SJCRH30 (cell line): ENCODE data around the gene ZNF580. TPM values are rescaled to one million over a fixed set of nuclear protein-coding genes. Genes with fewer than 3 reads are reported as not detected.

Source experiments
- DNase-seq, 2 experiments: peaks; one replicate each; pipeline ENCODE4 v3.0.0-alpha.2; 2015 to 2020
- H3K27ac ChIP-seq: fragments of 250-450 bp; sonication (Bioruptor Pico); 2 replicates; pipeline ENCODE4 v1.5.1; 2020; ENCODE audit warnings: mild to moderate bottlenecking, moderate library complexity
- H3K27me3 ChIP-seq: fragments of 250-450 bp; sonication (Bioruptor Pico); 2 replicates; pipeline ENCODE4 v1.5.1; 2020; ENCODE audit warnings: mild to moderate bottlenecking, moderate library complexity
- H3K36me3 ChIP-seq: fragments of 250-450 bp; sonication (Bioruptor Pico); 2 replicates; pipeline ENCODE4 v1.5.1; 2020; ENCODE audit warnings: mild to moderate bottlenecking, moderate library complexity
- H3K4me1 ChIP-seq: fragments of 250-450 bp; sonication (Bioruptor Pico); 2 replicates; pipeline ENCODE4 v1.5.1; 2020; ENCODE audit warnings: mild to moderate bottlenecking, moderate library complexity
- H3K4me3 ChIP-seq: fragments of 250-450 bp; sonication (Bioruptor Pico); 2 replicates; pipeline ENCODE4 v1.5.1; 2020; ENCODE audit warnings: mild to moderate bottlenecking, moderate library complexity
- H3K9me3 ChIP-seq: fragments of 250-450 bp; sonication (Bioruptor Pico); replicated peaks from 2 replicates; pipeline ENCODE4 v1.5.1; 2020; ENCODE audit warnings: mild to moderate bottlenecking, moderate library complexity
- total RNA-seq: library from RNA; depleted of rRNA; stranded (reverse); fragments of >200 nt; shearing (Covaris generic); gene quantifications from 2 replicates; pipeline ENCODE4 v1.2.3, GENCODE V29; 2014

ZNF580 gene
- total RNA-seq, 1 experiment from 2014 or later, result 7.9 TPM

DNA sequence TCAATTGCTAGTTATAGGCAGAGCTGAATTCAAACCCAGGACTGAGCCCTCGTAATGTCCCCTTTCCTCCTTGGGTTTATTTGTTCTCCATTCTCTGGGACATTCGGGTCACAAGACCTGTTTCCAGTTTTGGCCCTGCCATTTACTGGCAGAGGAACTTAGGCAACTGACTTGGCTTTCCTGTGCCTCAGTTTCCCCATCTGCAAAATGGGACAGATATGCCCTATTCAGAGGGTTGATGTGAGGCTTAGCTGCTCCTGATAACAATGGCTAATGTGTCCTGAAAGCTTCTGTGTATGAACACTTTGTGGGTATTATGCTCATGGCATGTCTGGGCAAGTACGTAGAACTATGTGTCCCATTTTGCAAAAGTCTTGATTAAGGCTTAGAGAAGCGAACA, 39.7 kb upstream of the ZNF580 start:
- H3K4me3 ChIP-seq, result peak overlapping the region; percentile 76; the same call in 1 of the 2 replicates
- no peak overlapping the region for H3K27ac ChIP-seq
- peaks cover 5% of the 10 kb centered on the region; the same call in 1 of the 2 replicates for H3K36me3 ChIP-seq
- DNase-seq, result no peak
- H3K27me3 ChIP-seq, result no peaks in the 10 kb centered on the region
- no peaks in the 10 kb centered on the region for H3K9me3 ChIP-seq
- peaks cover 4% of the 10 kb centered on the region; the same call in 1 of the 2 replicates for H3K4me1 ChIP-seq

DNA sequence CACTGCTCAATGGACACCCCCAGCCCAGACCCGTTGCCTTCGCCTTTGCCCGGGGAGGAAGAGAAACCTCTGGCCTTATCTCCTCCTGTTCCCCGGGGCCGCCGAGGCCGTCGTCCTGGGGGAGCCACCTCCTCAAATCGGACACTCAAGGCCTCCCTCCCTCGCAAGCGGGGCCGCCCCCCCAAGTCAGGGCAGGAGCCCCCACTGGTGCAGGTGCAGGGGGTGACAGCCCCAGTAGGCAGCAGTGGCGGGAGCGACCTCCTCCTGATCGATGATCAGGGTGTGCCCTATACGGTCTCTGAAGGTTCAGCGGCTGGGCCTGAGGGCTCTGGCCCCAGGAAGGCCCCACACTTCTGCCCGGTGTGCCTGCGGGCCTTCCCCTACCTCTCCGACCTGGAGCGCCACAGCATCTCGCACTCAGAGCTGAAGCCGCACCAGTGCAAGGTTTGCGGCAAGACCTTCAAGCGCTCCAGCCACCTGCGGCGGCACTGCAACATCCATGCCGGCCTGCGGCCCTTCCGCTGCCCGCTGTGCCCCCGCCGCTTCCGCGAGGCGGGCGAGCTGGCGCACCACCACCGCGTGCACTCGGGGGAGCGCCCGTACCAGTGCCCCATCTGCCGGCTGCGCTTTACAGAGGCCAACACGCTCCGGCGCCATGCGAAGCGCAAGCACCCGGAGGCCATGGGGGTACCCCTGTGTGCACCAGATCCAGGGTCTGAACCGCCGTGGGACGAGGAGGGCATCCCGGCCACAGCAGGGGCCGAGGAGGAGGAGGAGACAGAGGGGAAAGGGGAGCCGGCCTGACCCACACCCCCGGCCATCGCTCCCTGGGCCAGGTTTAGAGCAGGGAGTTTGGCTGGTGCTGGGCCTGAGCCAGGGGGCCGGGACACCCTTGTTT, 38.4 kb upstream of the ZNF580 start:
- no peak for DNase-seq
- no peaks in the 10 kb centered on the region for H3K27me3 ChIP-seq
- no peaks in the 10 kb centered on the region for H3K9me3 ChIP-seq
- peaks cover 4% of the 10 kb centered on the region; the same call in 1 of the 2 replicates for H3K4me1 ChIP-seq
- H3K4me3 ChIP-seq, result no peak overlapping the region
- 0 out of 2 replicates have a peak, but pooled peaks cover 4% of the 10 kb centered on the region for H3K36me3 ChIP-seq
- H3K27ac ChIP-seq, result no peak overlapping the region

DNA sequence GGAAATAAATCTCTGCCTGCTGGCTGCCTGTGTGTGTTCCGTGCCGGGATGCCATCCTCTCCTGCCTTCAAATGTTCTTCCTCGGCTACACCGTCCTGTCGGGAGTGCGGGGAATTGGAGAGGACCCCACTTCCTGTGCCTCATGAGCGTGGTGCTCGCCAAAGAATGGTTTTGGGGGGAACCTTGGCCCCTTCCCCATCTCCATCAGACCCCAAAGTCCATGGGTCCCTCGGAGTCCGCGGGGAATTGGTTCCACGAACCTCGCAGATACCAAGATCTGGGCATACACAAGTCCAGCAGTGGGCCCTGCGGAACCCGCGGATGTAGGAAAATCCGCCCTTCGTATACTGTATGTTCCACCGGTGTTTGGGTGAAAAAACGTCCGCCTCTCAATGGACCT, 37.7 kb upstream of the ZNF580 start:
- H3K27me3 ChIP-seq, result no peaks in the 10 kb centered on the region
- H3K27ac ChIP-seq, result no peak overlapping the region
- H3K36me3 ChIP-seq, result 0 out of 2 replicates have a peak, but pooled peaks cover 4% of the 10 kb centered on the region
- H3K4me1 ChIP-seq, result peaks cover 4% of the 10 kb centered on the region; the same call in 1 of the 2 replicates
- no peaks in the 10 kb centered on the region for H3K9me3 ChIP-seq
- H3K4me3 ChIP-seq, result no peak overlapping the region
- no peak for DNase-seq

DNA sequence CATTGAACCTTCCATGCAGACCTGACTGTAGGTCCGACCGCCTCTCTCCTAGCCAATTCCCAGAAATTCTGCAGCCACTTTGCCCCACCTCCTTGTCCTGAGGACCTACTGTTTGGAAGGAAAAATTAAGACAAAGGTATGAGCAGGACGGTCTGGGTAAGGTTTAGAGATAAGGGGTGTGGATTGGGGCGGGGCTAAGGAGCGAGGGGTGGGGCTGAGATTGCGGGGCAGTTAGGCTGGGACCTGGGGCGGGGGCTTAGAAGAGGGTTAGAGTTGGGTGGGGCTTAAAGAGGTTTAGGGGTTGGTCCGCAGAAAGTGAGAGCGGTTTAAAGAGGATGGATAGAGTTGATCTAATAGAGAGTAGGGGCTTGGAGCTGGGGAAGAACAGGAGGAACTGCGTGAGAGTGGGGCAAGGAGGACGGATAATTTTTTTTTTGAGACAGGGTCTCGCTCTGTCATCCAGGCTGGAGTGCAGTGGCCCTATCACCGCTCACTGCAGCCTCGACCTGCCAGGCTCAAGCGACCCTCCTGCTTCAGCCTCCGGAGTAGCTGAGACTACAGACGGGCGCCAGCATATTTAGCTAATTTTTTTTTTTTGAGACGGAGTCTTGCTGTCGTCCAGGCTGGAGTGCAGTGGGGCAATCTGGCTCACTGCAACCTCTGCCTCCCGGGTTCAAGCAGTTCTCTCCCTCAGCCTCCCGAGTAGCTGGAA, 37.1 kb upstream of the ZNF580 start:
- Histone ChIP-seq H3K36me3 (0 out of 2 replicates have a peak, but pooled peaks cover 4% of the 10 kb centered on the region), H3K4me3 (peak overlapping the region; percentile 72; the same call in 1 of the 2 replicates), H3K4me1 (peaks cover 4% of the 10 kb centered on the region; the same call in 1 of the 2 replicates), H3K9me3 (no peaks in the 10 kb centered on the region), H3K27ac (no peak overlapping the region; the same call in 1 of the 2 replicates), H3K27me3 (no peaks in the 10 kb centered on the region)
- DNase-seq, result no peak

DNA sequence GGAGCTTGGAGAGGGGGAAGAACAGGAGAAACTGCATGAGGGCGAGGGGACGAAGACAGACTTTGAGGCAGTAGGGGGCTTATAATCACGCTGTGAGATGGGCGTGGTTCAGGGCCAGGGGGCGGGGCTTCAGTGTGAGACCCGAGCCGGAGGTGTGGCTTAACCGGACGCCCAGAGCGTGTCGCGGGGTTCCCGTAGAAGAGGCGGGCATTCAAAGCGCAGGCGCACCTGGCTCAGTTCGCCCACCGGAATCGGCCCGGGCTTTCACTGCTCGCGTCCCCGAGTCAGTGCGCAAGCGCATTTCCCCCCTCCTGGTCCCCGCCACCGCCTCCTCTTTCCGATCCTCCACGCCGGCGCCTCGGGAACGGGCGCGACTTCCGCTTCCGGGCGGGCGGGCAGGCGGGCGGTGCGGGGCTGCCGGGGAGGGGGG, 35.6 kb upstream of the ZNF580 start:
- peak overlapping the region; percentile 78 for H3K27ac ChIP-seq
- peak; percentile 99 for DNase-seq
- no peaks in the 10 kb centered on the region for H3K27me3 ChIP-seq
- 0 out of 2 replicates have a peak, but pooled peaks cover 5% of the 10 kb centered on the region for H3K36me3 ChIP-seq
- H3K4me1 ChIP-seq, result peaks cover 4% of the 10 kb centered on the region; the same call in 1 of the 2 replicates
- H3K9me3 ChIP-seq, result no peaks in the 10 kb centered on the region
- peak overlapping the region; percentile 72 for H3K4me3 ChIP-seq

DNA sequence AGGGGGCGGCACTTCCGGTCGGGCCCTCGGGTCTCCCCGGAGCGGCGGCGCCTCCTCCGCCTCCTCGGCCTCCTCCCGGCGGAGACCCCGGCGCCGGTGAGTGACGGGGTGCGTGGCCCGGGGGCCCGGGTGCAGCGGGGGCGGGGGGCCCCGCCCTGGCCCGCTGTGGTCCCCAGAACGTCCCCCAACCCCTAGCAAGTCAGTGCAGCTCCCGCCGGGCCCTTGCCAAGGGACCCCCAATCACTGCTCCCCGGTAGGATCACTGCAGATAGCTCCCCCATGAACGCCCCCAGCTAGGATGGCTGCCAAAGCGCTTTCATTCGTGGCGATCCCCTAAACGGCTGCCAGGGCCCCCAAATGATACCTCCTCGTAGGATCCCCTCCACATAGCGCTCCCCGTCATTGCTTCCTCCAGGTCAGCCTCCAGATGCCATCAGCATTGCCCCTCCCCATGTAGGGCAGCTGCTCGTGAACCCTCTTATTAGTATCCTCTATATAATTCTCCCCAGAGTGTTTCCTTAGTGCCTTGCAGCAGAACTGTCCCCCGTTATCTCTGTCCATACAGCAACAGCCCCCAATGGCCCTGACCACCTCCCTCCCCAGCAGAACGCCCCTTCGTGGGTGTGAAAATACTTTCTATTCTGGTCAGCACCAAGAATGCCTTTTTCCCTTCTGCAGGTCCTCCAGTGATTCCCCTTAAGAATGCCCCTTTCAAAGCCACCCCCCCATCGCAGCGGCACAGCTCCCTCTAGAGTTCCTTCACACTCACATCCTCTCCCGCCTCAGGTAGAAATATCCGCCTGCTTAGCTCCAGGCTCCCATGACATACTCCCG, 34.9 kb upstream of the ZNF580 start, which contains the start of gene ZNF865:
ZNF865 (plus strand) TSS at position 11 of the 834 bp plus-strand sequence. CDS start 7,972 bp downstream, outside the sequence.
- DNase-seq, result peak; percentile 87 to 90
- H3K27me3 ChIP-seq, result no peaks in the 10 kb centered on the region
- peak within 1 kb of the TSS; percentile 78 for H3K27ac ChIP-seq
- H3K4me3 ChIP-seq, result peak within 1 kb of the TSS; percentile 72
- H3K36me3 ChIP-seq, result 0 out of 2 replicates have a peak, but pooled peaks cover 5% of the 10 kb centered on the region
- no peaks in the 10 kb centered on the region for H3K9me3 ChIP-seq
- peaks cover 4% of the 10 kb centered on the region; the same call in 1 of the 2 replicates for H3K4me1 ChIP-seq

DNA sequence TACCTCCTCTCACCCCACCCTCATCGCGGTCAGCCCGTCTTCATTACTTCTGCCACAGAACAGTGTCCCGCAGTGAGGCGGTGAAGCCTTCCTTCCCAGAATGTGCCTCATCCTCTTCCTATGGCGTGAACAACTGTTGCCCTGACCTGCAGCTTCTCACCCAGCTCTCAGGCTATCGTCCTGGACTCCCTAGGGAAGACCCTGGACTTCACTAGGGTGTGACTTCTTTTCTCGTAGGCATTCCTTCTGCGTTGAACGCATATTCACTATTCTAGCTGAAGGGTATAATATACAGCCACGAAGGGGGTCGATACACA, 34.4 kb upstream of the ZNF580 start:
- H3K27ac ChIP-seq, result no peak overlapping the region; the same call in 1 of the 2 replicates
- peaks cover 4% of the 10 kb centered on the region; the same call in 1 of the 2 replicates for H3K4me1 ChIP-seq
- H3K9me3 ChIP-seq, result no peaks in the 10 kb centered on the region
- peak overlapping the region; percentile 72 for H3K4me3 ChIP-seq
- H3K27me3 ChIP-seq, result no peaks in the 10 kb centered on the region
- H3K36me3 ChIP-seq, result 0 out of 2 replicates have a peak, but pooled peaks cover 5% of the 10 kb centered on the region
- DNase-seq, result no peak

DNA sequence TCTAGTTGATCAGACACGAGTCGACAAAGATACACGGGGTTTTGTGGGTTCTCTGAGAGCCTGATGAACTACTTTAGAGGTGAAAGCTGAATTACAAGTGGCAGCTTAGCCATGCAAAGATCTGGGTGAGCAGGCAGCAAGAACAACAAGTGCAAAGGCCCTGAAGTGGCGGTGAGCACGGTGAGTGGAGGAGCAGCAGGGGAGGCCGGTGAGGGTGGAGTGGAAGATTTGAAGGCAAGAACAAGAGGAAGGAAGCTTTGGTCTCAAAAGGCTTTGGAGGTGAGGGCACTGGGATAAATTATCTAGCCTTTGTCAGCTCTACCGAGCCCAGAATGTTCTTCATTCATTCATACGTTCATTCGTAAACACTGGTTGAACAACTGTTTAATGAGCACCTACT, 34.0 kb upstream of the ZNF580 start:
- peaks cover 4% of the 10 kb centered on the region; the same call in 1 of the 2 replicates for H3K4me1 ChIP-seq
- 0 out of 2 replicates have a peak, but pooled peaks cover 5% of the 10 kb centered on the region for H3K36me3 ChIP-seq
- no peak for DNase-seq
- no peaks in the 10 kb centered on the region for H3K27me3 ChIP-seq
- H3K9me3 ChIP-seq, result no peaks in the 10 kb centered on the region
- no peak overlapping the region for H3K4me3 ChIP-seq
- H3K27ac ChIP-seq, result no peak overlapping the region

DNA sequence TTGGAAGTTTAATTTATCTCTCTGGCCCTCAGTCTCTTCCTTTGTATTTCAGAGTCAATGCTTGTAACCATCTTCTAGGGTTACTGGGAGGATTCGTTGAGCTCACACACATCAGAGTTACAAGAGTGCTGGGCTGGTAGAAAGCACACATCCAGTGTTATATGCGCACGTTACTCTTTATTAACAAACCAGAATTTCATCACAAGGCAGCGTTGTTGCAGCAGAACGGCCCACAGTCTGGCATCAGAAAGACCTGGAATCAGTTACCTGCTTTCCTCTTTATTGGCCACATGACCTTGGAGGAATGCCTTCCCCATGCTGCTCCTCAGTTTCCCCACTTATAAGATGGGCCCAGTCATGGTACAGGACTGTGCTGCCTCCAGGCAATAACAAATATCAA, 31.5 kb upstream of the ZNF580 start:
- Histone ChIP-seq H3K36me3 (0 out of 2 replicates have a peak, but pooled peaks cover 5% of the 10 kb centered on the region), H3K27me3 (no peaks in the 10 kb centered on the region), H3K27ac (no peak overlapping the region), H3K4me1 (peaks cover 4% of the 10 kb centered on the region; the same call in 1 of the 2 replicates), H3K4me3 (no peak overlapping the region), H3K9me3 (no peaks in the 10 kb centered on the region)
- no peak for DNase-seq

DNA sequence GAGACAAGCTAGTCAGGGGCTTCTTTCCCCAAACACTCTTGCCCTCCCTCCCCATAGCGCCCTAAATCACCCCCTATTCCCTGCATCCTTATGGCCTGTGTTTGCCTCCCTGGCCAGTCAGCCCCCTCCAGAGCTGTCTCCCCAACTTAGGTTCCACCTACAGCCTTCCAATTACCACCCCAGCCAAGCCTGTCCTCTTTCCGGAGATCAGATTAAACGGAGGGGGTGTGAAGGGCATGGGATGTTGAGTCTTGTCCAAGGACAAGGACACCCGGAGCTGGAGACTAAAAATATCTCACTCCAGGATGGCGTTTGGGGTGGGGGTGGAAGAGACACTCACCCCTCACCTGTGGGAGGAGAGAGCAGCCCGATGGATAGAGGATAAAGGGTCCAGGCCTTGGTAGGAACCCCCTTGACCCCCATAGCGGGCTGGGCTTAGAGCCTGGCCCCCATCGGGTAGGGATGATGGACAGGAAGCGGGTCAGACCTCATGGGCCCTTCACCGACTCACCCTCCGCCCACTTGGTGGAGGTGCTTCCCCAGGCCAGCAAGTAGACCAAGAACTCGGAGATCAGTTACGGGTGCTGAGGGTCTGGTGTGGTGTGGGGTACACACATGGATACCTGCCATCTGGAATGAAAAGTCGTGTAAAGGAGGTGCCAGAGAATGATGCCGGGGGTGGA, 29.4 kb upstream of the ZNF580 start:
- no peaks in the 10 kb centered on the region for H3K27me3 ChIP-seq
- H3K27ac ChIP-seq, result no peak overlapping the region
- DNase-seq, result no peak
- peaks cover 17% of the 10 kb centered on the region; the same call in 1 of the 2 replicates for H3K36me3 ChIP-seq
- H3K9me3 ChIP-seq, result no peaks in the 10 kb centered on the region
- no peak overlapping the region for H3K4me3 ChIP-seq
- no peaks in the 10 kb centered on the region; the same call in 1 of the 2 replicates for H3K4me1 ChIP-seq

DNA sequence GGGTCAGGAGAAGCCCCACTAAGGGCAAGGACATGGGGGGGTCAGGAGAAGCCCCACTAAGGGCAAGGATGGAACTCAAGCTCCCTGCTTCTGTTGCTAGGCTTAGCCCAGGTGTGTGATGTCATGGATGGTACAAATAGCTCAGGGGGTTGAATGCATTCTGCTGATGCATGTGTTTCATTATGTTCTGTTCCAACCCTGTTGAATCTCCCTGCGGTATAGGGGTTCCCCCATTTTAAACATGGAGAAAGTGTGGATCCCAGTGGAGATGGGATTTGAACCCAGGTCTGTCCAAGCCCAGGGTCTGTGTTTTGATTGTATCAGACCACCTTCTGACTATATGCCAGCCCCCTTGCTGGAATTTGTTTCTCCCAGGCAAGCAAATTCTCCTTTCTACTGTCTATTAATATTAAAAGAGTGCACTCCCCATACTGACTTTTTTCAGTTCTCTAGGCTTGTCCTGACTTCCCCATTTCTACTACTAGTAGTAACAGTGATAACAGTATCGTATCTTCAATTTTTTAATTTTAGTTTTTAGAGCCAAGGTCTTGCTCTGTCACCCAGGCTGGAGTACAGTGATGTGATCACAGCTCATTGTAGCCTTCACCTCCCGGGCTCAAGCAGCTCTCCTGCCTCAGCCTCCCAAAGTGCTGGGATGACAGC, 28.7 kb upstream of the ZNF580 start:
- Histone ChIP-seq H3K4me1 (no peaks in the 10 kb centered on the region), H3K9me3 (no peaks in the 10 kb centered on the region), H3K4me3 (no peak overlapping the region), H3K36me3 (peaks cover 14% of the 10 kb centered on the region; the same call in 1 of the 2 replicates), H3K27me3 (no peaks in the 10 kb centered on the region), H3K27ac (no peak overlapping the region)
- no peak for DNase-seq

DNA sequence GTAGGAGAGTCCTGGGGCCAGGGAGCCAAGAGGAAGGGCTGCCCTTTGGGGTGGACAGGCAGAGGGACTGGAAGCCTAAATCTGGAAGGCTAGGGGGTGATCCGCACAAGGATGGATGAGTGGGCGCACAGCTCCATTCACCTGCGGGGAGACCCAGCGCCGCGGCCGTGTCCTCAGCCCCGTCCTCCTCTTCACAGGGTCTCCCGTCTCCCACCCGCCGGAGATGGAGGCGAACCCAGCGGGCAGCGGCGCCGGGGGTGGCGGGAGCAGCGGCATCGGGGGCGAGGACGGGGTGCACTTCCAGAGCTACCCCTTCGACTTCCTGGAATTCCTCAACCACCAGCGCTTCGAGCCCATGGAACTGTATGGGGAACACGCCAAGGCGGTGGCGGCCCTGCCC, 27.4 kb upstream of the ZNF580 start:
- Histone ChIP-seq H3K27me3 (no peaks in the 10 kb centered on the region), H3K36me3 (peaks cover 24% of the 10 kb centered on the region), H3K4me3 (no peak overlapping the region), H3K4me1 (no peaks in the 10 kb centered on the region; the same call in 1 of the 2 replicates), H3K9me3 (no peaks in the 10 kb centered on the region), H3K27ac (no peak overlapping the region)
- DNase-seq, result no peak
